ENCODE data around the gene RNU4-1. TPM values are rescaled to one million over a fixed set of nuclear protein-coding genes. Genes with fewer than 3 reads are reported as not detected.

Gene RNU4-1
- total RNA-seq, 1 donor from 2014 or later, result 2,477 TPM

DNA sequence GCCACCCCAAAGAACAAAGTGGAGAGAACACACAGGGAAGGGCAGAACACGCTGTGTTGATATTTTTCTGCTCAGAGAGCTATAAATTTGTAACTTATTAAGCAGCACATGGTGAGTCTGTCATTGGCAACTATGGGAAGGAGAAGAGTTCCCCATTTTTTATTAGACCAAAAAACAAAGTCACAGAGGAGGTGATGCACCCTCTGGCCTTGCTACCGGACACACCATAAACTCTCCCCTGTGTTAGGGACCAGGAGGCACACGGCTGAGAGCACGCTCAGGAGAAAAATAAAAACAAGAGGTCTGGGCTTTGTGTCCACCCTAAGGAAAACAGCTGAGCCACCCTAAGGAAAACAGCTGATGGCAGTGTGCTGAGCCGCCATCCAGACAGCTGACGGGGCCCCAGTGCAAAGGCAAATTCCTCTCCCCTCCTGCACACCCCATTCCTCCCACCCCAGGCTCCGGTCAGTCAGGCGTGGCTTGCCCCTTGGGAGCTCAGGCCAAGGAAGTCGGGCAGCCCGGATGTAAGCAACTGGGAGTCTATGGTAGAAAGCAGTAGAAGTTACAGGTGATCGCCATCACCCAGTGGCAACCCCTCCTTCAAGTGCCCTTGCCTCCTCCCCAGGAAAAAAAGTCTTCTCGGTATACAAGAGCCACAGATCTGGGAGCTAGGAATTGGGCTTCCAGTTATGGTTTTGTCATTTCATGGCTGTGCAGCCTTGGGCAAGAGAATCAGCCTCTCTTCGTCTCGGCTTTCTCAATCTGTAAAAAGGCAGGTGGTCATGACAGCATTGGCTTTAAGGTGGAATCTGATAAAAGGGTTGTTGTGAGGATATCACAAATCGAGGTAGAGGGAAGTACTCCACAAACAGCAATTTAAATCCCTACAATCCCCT, 29.9 kb downstream of the RNU4-1 start:
- no peak for DNase-seq
- no peaks in the 10 kb centered on the region for H3K9me3 ChIP-seq
- intact Hi-C loops (cut with DNase I), result no loop called here
- ATAC-seq, result peak; percentile 2
- H3K4me3 ChIP-seq, result peak overlapping the region; percentile 68
- H3K4me1 ChIP-seq, result peaks cover 57% of the 10 kb centered on the region
- H3K27ac ChIP-seq, result peak overlapping the region; percentile 83
- TF ChIP-seq, protein P1, sequence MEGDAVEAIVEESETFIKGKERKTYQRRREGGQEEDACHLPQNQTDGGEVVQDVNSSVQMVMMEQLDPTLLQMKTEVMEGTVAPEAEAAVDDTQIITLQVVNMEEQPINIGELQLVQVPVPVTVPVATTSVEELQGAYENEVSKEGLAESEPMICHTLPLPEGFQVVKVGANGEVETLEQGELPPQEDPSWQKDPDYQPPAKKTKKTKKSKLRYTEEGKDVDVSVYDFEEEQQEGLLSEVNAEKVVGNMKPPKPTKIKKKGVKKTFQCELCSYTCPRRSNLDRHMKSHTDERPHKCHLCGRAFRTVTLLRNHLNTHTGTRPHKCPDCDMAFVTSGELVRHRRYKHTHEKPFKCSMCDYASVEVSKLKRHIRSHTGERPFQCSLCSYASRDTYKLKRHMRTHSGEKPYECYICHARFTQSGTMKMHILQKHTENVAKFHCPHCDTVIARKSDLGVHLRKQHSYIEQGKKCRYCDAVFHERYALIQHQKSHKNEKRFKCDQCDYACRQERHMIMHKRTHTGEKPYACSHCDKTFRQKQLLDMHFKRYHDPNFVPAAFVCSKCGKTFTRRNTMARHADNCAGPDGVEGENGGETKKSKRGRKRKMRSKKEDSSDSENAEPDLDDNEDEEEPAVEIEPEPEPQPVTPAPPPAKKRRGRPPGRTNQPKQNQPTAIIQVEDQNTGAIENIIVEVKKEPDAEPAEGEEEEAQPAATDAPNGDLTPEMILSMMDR (IDR thresholded peaks at IDR 0.05), result no peak
- H3K27me3 ChIP-seq, result no peaks in the 10 kb centered on the region
- no peaks in the 10 kb centered on the region for H3K36me3 ChIP-seq

DNA sequence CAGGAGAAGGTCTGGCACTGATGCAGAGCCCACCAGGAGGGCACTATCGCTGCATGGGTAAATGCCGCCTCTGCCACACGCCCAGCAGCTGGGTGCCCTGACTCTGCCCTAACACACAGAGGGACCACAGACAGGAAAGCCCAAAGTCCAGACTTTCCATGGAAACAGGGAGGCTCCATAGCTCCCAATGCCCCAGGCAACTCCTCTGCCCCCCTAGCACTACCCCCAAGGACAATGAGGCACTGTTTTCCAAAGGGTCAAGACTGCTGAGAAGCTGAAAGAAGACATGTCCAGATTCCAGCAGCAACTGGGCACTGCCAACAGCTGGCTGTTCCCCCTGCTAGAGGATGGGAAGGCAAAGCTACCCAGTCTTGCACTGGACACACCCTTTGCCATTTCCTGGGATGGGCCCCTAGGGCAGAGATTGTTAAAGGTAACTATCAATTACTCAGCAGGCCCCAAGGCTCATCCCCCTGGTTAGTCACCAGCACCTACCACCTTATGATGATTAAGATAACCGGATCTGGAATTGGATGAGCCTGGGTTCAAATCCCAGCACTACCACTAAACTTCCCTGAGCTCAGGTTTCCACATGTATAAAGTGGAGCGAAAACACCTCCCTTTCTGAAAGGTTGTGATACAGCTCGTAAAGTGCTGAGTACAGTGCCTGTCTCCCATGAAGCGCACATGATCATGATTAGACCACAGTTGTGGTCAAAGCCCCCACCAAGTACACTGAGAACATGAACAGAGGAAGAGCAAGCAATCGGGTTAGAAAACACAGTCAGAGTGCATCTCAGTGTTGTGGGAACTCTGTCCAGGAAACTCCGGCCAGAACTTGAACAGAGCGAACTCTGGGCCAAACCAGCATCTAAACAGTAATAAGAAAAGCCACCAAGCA, 30.8 kb downstream of the RNU4-1 start:
- ATAC-seq (no peak), DNase-seq (no peak)
- peaks cover 60% of the 10 kb centered on the region for H3K4me1 ChIP-seq
- H3K36me3 ChIP-seq, result no peaks in the 10 kb centered on the region
- H3K9me3 ChIP-seq, result no peaks in the 10 kb centered on the region
- H3K27me3 ChIP-seq, result no peaks in the 10 kb centered on the region
- TF ChIP-seq, protein P1 (IDR thresholded peaks at IDR 0.05), result no peak
- H3K27ac ChIP-seq, result peak overlapping the region; percentile 83
- intact Hi-C loops (cut with DNase I), result no loop called here
- peak overlapping the region; percentile 68 for H3K4me3 ChIP-seq

- no peak overlapping the region for H3K4me3 ChIP-seq
- no peak for DNase-seq
- no peaks in the 10 kb centered on the region for H3K36me3 ChIP-seq
- no peaks in the 10 kb centered on the region for H3K27me3 ChIP-seq
- TF ChIP-seq, protein P1 (IDR thresholded peaks at IDR 0.05), result no peak
- intact Hi-C loops (cut with DNase I), result no loop called here
- no peak overlapping the region for H3K27ac ChIP-seq
- no peaks in the 10 kb centered on the region for H3K9me3 ChIP-seq
- ATAC-seq, result no peak
- H3K4me1 ChIP-seq, result peaks cover 69% of the 10 kb centered on the region
Observed at GRCh38 chr12:120260607-120261006, 32.4 kb downstream of the RNU4-1 start.

- H3K9me3 ChIP-seq, result no peaks in the 10 kb centered on the region
- no peaks in the 10 kb centered on the region for H3K36me3 ChIP-seq
- TF ChIP-seq, protein P1 (IDR thresholded peaks at IDR 0.05), result no peak
- no peaks in the 10 kb centered on the region for H3K27me3 ChIP-seq
- H3K4me1 ChIP-seq, result peaks cover 75% of the 10 kb centered on the region
- H3K4me3 ChIP-seq, result no peak overlapping the region
- no peak for ATAC-seq
- intact Hi-C loops (cut with DNase I), result no loop called here
- peak overlapping the region; percentile 30 for H3K27ac ChIP-seq
- DNase-seq, result no peak
Observed at GRCh38 chr12:120259418-120260202, 33.4 kb downstream of the RNU4-1 start.

- H3K4me3 ChIP-seq, result no peak overlapping the region
- intact Hi-C loops (cut with DNase I), result no loop called here
- DNase-seq, result no peak
- H3K27me3 ChIP-seq, result no peaks in the 10 kb centered on the region
- TF ChIP-seq, protein P1 (IDR thresholded peaks at IDR 0.05), result no peak
- H3K36me3 ChIP-seq, result no peaks in the 10 kb centered on the region
- ATAC-seq, result no peak
- peaks cover 71% of the 10 kb centered on the region for H3K4me1 ChIP-seq
- H3K27ac ChIP-seq, result peak overlapping the region; percentile 81
- no peaks in the 10 kb centered on the region for H3K9me3 ChIP-seq
Observed at GRCh38 chr12:120258323-120258896, 34.6 kb downstream of the RNU4-1 start.

Measured in upper lobe of right lung (tissue), 1 donor.